ENCODE measurements around the gene MAP2. TPM values are rescaled to one million over a fixed set of nuclear protein-coding genes. Genes with fewer than 3 reads are reported as not detected.

Gene MAP2
- total and polyA plus RNA-seq, 2 of the 8 experiments (the other 6 are each of a cell fraction or from before 2014, with no cell fraction given) = 5.9 to 9.4 TPM

DNA sequence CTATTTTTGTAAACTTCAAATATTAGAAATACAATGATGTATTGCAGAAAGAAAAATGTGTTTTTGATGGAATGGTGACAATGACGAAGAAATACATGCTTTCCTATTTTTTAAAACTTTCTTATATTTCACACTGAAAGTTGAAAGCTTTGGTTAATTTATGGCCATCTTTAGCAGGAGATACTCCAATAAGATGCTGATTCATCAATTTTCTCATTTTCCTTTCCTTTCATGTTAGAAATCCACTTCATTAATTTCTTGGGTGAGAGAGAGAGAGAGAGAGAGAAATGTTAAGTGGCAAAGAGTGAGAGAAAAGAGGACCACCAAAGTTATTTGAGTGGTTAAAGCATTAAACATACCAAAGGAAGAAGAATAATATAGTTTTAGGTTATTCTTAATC, 28.6 kb upstream of the MAP2 start:
- Histone ChIP-seq H3K9ac (replicated peaks in 1 of 4; ENCODE audit: extremely low read depth in 1 of 4, low read depth in 3 of 4, low read length in 3 of 4) (no peak overlapping the region), H3K23ac (ENCODE audit: insufficient read length) (no peak overlapping the region), H3K79me2 (ENCODE audit: control insufficient read depth in 1 of 2, insufficient read depth in 2 of 2, low read length in 2 of 2) (no peaks in the 10 kb centered on the region), H2BK20ac (ENCODE audit: low read length) (no peak overlapping the region), H2BK12ac (ENCODE audit: low read depth, low read length) (no peak overlapping the region), H3K56ac (replicated peaks; ENCODE audit: insufficient read length, low read depth, low read length) (no peak overlapping the region), H3K4me3 (ENCODE audit: extremely low read depth in 1 of 4, insufficient read depth in 2 of 4, low read depth in 3 of 4, low read length in 4 of 4) (no peak overlapping the region), H3K9me3 (ENCODE audit: insufficient read depth in 2 of 2, low read depth in 1 of 2, low read length in 1 of 2) (no peaks in the 10 kb centered on the region), H2AK5ac (ENCODE audit: low read depth, low read length) (no peak overlapping the region), H3K27me3 (replicated peaks in 1 of 4; ENCODE audit: control insufficient read depth in 3 of 4, extremely low read depth in 1 of 4, insufficient read depth in 3 of 4, low read length in 3 of 4) (no peaks in the 10 kb centered on the region), H3K27ac (ENCODE audit: low read depth, low read length) (no peak overlapping the region), H2AFZ (ENCODE audit: low read length) (no peak overlapping the region), H4K20me1 (replicated peaks in 1 of 2; ENCODE audit: control insufficient read depth in 1 of 2, insufficient read depth in 2 of 2, low read length in 2 of 2) (no peaks in the 10 kb centered on the region), H3K4me1 (replicated peaks in 1 of 4; ENCODE audit: control insufficient read depth in 3 of 4, insufficient read depth in 4 of 4, low read length in 3 of 4) (no peaks in the 10 kb centered on the region), H2BK5ac (ENCODE audit: low read depth, low read length) (no peak overlapping the region), H3K14ac (ENCODE audit: insufficient read length) (no peak overlapping the region), H3K36me3 (ENCODE audit: control insufficient read depth in 2 of 4, insufficient read depth in 4 of 4, low read length in 3 of 4) (no peaks in the 10 kb centered on the region), H3K4ac (replicated peaks; ENCODE audit: insufficient read length, low read depth, low read length) (no peak overlapping the region), H4K91ac (replicated peaks; ENCODE audit: insufficient read length, low read length) (no peak overlapping the region), H3K23me2 (ENCODE audit: low read depth, low read length) (no peaks in the 10 kb centered on the region), H4K5ac (ENCODE audit: insufficient read length, low read depth, low read length) (no peak overlapping the region), H2BK120ac (replicated peaks; ENCODE audit: low read depth, low read length) (no peak overlapping the region), H2BK15ac (ENCODE audit: low read length) (no peak overlapping the region), H3K18ac (ENCODE audit: extremely low read depth, low read length) (no peak overlapping the region), H3K4me2 (ENCODE audit: insufficient read depth in 1 of 2, low read depth in 2 of 2, low read length in 2 of 2) (no peak overlapping the region), H4K8ac (ENCODE audit: extremely low read depth, insufficient read depth, low read length) (no peak overlapping the region), H3K79me1 (ENCODE audit: low read depth, low read length) (no peaks in the 10 kb centered on the region)
- 71% methylated on average over 1 of the region's 1 CpG; no CpG with 5 or more reads in 1 of the 2 experiments for whole genome bisulfite sequencing, 2 experiments (ENCODE audit: extremely low coverage in 1 of 2, insufficient coverage in 1 of 2, insufficient read length in 1 of 2, insufficient replicate concordance in 2 of 2, low coverage in 1 of 2, low lambda C conversion rate in 2 of 2, missing lambda C conversion rate in 1 of 2)
- POLR2A ChIA-PET (ENCODE audit: partially characterized antibody) = no interaction called here
- CTCF ChIA-PET (ENCODE audit: partially characterized antibody) = no interaction called here
- no peak for FAIRE-seq
- DNase-seq (ENCODE audit: low read depth in 1 of 2, low spot score in 2 of 2) = no peak
- TF ChIP-seq BACH1 (IDR thresholded peaks at IDR 0.05; ENCODE audit: low read length) (no peak), MAFK (IDR thresholded peaks at IDR 0.05; ENCODE audit: low read depth, low read length) (peak; percentile 81)

Data from H1 (cell line).